BJ (cell line): ENCODE measurements around the gene HPD. TPM values are rescaled to one million over a fixed set of nuclear protein-coding genes. Genes with fewer than 3 reads are reported as not detected.

Experiments
- CTCF ChIA-PET: fragments of 350-600 bp; formaldehyde crosslinking; extraction: SDS; loops from one replicate; lab custom pipeline; 2021; ENCODE audit warnings: antibody characterized with exemption, inconsistent platforms; lab: Yijun Ruan, JAX
- POLR2A ChIA-PET: fragments of 300-600 bp; sonication (Branson Sonifier 250); formaldehyde crosslinking; extraction: SDS; loops from one replicate; lab custom pipeline; 2021; ENCODE audit warnings: antibody characterized with exemption; lab: Charles Lee
- DNase-seq: peaks from one replicate; pipeline ENCODE4 v3.0.0-alpha.2; 2011; ENCODE audit warnings: low read depth
- H3K27me3 ChIP-seq: 2 replicates; pipeline ENCODE4 v1.6.0; 2011; ENCODE audit warnings: low read length; ENCODE audit not compliant: control insufficient read depth, insufficient read depth
- H3K36me3 ChIP-seq: 2 replicates; pipeline ENCODE4 v1.5.1; 2011; ENCODE audit warnings: low read length; ENCODE audit not compliant: control insufficient read depth, insufficient read depth
- H3K4me3 ChIP-seq: 2 replicates; pipeline ENCODE4 v1.5.1; 2011; ENCODE audit warnings: low read depth, mild to moderate bottlenecking, control low read depth, low read length
- CTCF ChIP-seq: IDR thresholded peaks from 2 replicates; pipeline ENCODE4 v1.5.1; 2011; ENCODE audit warnings: low read depth, mild to moderate bottlenecking, control low read depth, inconsistent platforms, low read length, moderate library complexity; ENCODE audit not compliant: insufficient read depth
- polyA plus RNA-seq: library from polyadenylated mRNA; depleted of rRNA; stranded (reverse); fragments of >200 nt; gene quantifications from 2 replicates; pipeline ENCODE4 v1.2.3, GENCODE V29; 2011

The HPD gene
- polyA plus RNA-seq, 1 experiment = not detected

- POLR2A ChIA-PET = interaction anchor here (1.0 to 1.3 kb wide), 2 partner anchors 9 to 17 kb away, joined by 4 to 8 read pairs; no protein-coding TSS in a partner anchor
- CTCF ChIA-PET = interaction anchor here (0.6 to 13.6 kb wide), 28 partner anchors 9 to 339 kb away, joined by 3 to 467 read pairs (median 4); partner anchors contain the start of genes PSMD9, RHOF and SETD1B
- DNase-seq = no peak
- Histone ChIP-seq H3K27me3 (no peaks in the 10 kb centered on the region), H3K4me3 (peak overlapping the region; percentile 77), H3K36me3 (peaks cover 49% of the 10 kb centered on the region)
- peak; percentile 54 for TF ChIP-seq CTCF
These were observed 47.0 kb downstream of the HPD start for GRCh38 chr12:121811434-121812319.

DNA sequence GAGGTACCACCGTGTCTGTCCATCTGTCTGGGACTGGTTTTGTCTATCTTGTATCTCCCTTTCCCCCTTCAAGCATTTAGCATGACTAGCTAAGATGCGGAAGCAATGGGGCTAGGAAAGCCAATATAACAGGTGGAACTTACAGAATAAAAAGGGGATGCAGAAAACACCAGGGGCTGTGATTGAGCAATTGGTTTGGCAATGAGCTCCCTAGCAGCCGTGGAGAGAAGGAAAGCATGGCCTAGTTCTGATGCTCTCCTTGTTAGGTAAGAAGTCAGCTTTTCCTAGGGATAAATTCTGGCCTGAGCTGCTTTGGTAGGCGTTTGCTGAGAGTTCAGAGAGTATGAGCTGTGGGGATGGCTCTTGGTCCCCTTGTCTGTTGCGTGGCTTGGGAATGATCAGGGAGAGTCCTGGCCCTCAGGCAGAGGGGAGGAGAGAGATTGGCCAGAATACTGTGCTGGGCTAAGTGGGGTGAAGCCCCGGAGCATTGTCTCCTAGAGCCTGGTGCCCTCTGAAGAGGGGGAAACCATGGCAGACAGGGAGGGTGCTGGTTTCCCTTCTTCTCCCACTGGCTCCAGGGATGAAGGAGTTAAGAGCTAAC is 47.7 kb downstream of the HPD start:
- no peak for DNase-seq
- ChIA-PET CTCF (interaction anchor here (1.1 to 13.6 kb wide), 15 partner anchors 10 to 111 kb away, joined by 3 to 467 read pairs (median 6); partner anchors contain the start of genes PSMD9, RHOF and SETD1B), POLR2A (interaction anchor here (0.6 to 1.3 kb wide), 2 partner anchors 9 to 43 kb away, joined by 3 to 8 read pairs; no protein-coding TSS in a partner anchor)
- no peaks in the 10 kb centered on the region for H3K27me3 ChIP-seq
- peaks cover 47% of the 10 kb centered on the region for H3K36me3 ChIP-seq
- no peak for TF ChIP-seq CTCF
- H3K4me3 ChIP-seq = peak overlapping the region; percentile 77

- no peak for DNase-seq
- ChIA-PET CTCF (interaction anchor here (1.1 to 13.6 kb wide), 7 partner anchors 14 to 109 kb away, joined by 3 to 467 read pairs (median 21); partner anchors contain the start of genes PSMD9, RHOF and SETD1B), POLR2A (interaction anchor here (0.6 to 0.7 kb wide), 2 partner anchors 40 to 43 kb away, joined by 3 to 17 read pairs; no protein-coding TSS in a partner anchor)
These were observed 48.3 kb downstream of the HPD start for GRCh38 chr12:121810234-121810817.

GRCh38 chr12:121809712-121810116 is 48.9 kb downstream of the HPD start:
- no peak overlapping the region for H3K4me3 ChIP-seq
- ChIA-PET CTCF (interaction anchor here (4.6 to 13.6 kb wide), 2 partner anchors 13 to 81 kb away, joined by 42 to 467 read pairs; partner anchors contain the start of genes PSMD9, RHOF and SETD1B), POLR2A (no interaction called here)
- no peaks in the 10 kb centered on the region for H3K27me3 ChIP-seq
- H3K36me3 ChIP-seq = peaks cover 40% of the 10 kb centered on the region
- no peak for TF ChIP-seq CTCF
- no peak for DNase-seq

More at GRCh38 chr12:121810234-121810817, 48.3 kb downstream of the HPD start:
- no peak for TF ChIP-seq CTCF
- Histone ChIP-seq H3K4me3 (no peak overlapping the region), H3K27me3 (no peaks in the 10 kb centered on the region), H3K36me3 (peaks cover 46% of the 10 kb centered on the region)
